ENCODE measurements around the gene HDHD2. TPM values are rescaled to one million over a fixed set of nuclear protein-coding genes. Genes with fewer than 3 reads are reported as not detected.

The HDHD2 gene
- total RNA-seq, 6 experiments from 2014 or later = 17.2 to 34.6 (median 22.3) TPM

DNA sequence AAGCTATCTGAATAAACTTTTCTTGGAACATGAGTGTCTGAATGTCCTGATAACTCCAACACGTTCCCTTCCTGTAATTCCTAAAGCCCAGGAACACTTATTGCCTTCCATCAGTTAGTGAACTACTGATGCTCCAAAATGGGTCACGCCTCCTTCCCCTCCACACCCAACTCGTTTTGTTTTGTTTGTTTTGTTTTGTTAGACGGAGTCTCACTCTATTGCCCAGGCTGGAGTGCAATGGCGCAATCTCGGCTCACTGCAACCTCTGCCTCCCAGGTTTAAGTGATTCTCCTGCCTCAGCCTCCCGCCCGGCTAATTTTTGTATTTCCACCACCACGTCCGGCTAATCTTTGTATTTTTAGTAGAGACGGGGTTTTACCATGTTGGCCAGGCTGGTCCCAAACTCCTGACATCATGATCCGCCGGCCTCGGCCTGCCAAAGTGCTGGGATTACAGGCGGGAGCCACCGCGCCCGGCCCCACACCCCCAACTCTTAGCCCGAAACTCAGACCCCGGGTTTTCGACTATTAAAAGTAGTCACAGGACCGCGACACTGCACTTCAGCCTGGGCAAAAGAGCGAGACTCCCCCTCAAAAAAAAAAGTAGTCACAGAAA is 25.1 kb upstream of the HDHD2 start:
- intact Hi-C loops (cut with DNase I) = no loop called here
- ATAC-seq = peak; percentile 5 to 41 (median 18)
- DNase-seq = no peak
- Histone ChIP-seq H3K27ac (peak overlapping the region; percentile 45 to 66 (median 53)), H3K4me1 (peaks cover 0 to 9% (median 0%) of the 10 kb centered on the region in 4 donors), H3K4me3 (peak overlapping the region; percentile 65 to 96 (median 83)), H3K9me3 (no peaks in the 10 kb centered on the region), H3K27me3 (no peaks in the 10 kb centered on the region), H3K36me3 (no peaks in the 10 kb centered on the region)
- TF ChIP-seq, protein P1, sequence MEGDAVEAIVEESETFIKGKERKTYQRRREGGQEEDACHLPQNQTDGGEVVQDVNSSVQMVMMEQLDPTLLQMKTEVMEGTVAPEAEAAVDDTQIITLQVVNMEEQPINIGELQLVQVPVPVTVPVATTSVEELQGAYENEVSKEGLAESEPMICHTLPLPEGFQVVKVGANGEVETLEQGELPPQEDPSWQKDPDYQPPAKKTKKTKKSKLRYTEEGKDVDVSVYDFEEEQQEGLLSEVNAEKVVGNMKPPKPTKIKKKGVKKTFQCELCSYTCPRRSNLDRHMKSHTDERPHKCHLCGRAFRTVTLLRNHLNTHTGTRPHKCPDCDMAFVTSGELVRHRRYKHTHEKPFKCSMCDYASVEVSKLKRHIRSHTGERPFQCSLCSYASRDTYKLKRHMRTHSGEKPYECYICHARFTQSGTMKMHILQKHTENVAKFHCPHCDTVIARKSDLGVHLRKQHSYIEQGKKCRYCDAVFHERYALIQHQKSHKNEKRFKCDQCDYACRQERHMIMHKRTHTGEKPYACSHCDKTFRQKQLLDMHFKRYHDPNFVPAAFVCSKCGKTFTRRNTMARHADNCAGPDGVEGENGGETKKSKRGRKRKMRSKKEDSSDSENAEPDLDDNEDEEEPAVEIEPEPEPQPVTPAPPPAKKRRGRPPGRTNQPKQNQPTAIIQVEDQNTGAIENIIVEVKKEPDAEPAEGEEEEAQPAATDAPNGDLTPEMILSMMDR (IDR thresholded peaks at IDR 0.05) = no peak
- no peak for TF ChIP-seq POLR2A (IDR thresholded peaks at IDR 0.05)
- 2% methylated on average over 24 of the region's 24 CpGs for WGBS (ENCODE audit: insufficient coverage, low coverage, low lambda C conversion rate, missing lambda C conversion rate)

- DNase-seq (no peak), ATAC-seq (no peak)
- intact Hi-C loops (cut with DNase I) = no loop called here
- Histone ChIP-seq H3K27ac (no peak overlapping the region), H3K4me3 (peak overlapping the region in 1 of 3 donors; percentile 65), H3K27me3 (no peaks in the 10 kb centered on the region), H3K9me3 (no peaks in the 10 kb centered on the region), H3K36me3 (no peaks in the 10 kb centered on the region), H3K4me1 (peaks cover 0 to 9% (median 0%) of the 10 kb centered on the region in 4 donors)
- WGBS (ENCODE audit: insufficient coverage, low coverage, low lambda C conversion rate, missing lambda C conversion rate) = 74% methylated on average over 8 of the region's 13 CpGs
- TF ChIP-seq, protein P1 (IDR thresholded peaks at IDR 0.05) = no peak
- TF ChIP-seq POLR2A (IDR thresholded peaks at IDR 0.05) = no peak
These were observed 24.3 kb upstream of the HDHD2 start for GRCh38 chr18:47174545-47175116.

GRCh38 chr18:47172476-47172875 is 22.2 kb upstream of the HDHD2 start:
- H3K9me3 ChIP-seq = no peaks in the 10 kb centered on the region
- ATAC-seq (no peak), DNase-seq (no peak)
- peaks cover 0 to 9% (median 0%) of the 10 kb centered on the region in 4 donors for H3K4me1 ChIP-seq
- no peak overlapping the region for H3K27ac ChIP-seq
- whole genome bisulfite sequencing (ENCODE audit: insufficient coverage, low coverage, low lambda C conversion rate, missing lambda C conversion rate) = 92% methylated on average over 2 of the region's 2 CpGs
- H3K36me3 ChIP-seq = no peaks in the 10 kb centered on the region
- intact Hi-C loops (cut with DNase I) = no loop called here
- TF ChIP-seq, protein P1 (IDR thresholded peaks at IDR 0.05) = no peak
- no peak for TF ChIP-seq POLR2A (IDR thresholded peaks at IDR 0.05)
- H3K27me3 ChIP-seq = no peaks in the 10 kb centered on the region
- H3K4me3 ChIP-seq = no peak overlapping the region

DNA sequence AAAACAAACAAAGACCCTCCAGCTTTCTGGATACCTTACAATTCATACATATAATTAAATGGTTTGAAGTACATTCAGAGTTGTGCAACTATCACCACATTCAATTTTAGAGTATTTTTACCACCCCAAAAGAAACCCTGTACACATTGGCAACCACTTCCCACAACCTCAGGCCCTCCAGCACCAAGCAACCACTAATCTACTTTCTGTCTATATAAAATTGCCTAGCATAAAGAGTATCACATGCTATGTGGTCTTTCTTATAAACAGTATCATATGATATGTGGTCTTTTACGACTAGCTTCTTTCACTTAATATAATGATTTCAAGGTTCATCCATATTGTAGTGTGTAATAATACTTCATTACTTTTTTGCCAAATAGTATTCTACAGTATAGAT is 18.6 kb upstream of the HDHD2 start:
- intact Hi-C loops (cut with DNase I) = no loop called here
- WGBS (ENCODE audit: insufficient coverage, low coverage, low lambda C conversion rate, missing lambda C conversion rate) = 67% methylated on average over 1 of the region's 1 CpG
- H3K27me3 ChIP-seq = no peaks in the 10 kb centered on the region
- H3K9me3 ChIP-seq = no peaks in the 10 kb centered on the region
- TF ChIP-seq, protein P1 (IDR thresholded peaks at IDR 0.05) = no peak
- no peak for TF ChIP-seq POLR2A (IDR thresholded peaks at IDR 0.05)
- DNase-seq (no peak), ATAC-seq (no peak)
- no peak overlapping the region for H3K4me3 ChIP-seq
- H3K4me1 ChIP-seq = no peaks in the 10 kb centered on the region
- H3K36me3 ChIP-seq = no peaks in the 10 kb centered on the region
- H3K27ac ChIP-seq = no peak overlapping the region

All from right lobe of liver (tissue), 6 donors.